Measurements from ENCODE around the gene TOX3.

Gene TOX3

DNA sequence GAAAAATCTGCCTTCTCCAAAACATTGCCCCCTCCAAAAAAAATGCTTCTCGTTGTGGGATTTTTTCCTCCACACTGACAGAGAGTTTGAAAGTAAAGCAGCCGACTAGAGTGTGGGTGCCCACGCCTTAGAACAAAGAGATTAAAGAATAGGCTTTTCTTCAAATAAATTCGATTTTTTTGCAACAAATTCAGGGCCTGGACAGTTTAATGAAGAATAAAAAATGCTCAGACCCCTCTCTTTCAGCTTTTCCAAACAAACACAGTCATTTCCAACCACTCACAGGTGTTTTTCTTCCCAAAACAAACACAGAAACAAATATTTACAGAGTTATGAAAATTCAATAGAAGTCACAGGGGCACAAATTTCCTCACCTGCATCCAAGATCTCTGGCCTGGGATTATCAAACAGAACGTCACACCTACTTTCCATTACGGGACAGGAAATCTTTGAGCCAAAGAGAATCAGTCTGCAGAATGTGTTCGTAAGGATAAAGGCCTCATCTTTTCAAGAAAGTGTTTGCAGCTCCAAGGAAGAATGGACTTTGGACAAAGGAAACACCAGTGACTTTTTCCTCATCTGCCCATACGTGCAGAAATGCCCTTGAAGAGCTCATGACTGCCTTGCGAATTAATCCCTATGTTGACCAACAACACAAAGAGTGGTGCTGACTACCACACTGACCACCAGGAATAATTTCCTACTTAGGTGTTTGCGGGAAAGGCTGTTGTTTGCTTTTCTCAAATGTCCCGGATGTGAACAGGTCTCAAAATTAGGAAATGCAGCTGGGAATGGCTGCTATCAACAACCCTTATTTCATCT lies 31.3 kb upstream of the TOX3 start:
- no peak for ATAC-seq

DNA sequence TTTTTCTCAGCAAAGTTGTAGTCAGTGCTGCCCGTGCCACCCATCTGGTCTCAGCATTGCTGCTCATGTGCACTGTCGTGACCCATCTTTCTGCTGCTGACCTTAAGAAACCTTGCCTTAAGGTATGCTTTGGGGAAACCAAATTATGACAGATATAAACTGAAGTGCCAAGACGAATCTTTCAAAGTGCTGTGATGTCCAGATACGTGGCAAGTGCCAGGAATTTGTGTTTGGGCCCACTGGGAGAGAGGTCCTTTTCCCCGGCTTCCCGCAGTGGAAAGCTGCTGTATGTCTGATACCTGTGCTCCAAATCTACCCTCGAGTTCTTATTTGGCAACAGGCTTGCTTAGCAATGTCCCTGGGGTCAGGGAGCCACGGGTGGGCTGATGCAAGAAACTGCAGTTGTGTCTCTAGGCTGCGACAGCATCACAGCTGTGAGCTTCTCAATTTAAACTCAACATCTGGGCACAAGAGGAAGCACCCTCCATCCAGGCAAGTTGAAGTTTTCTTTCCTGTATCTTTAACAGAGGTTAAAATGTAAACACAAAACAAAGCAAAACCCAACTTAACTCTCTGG lies 30.3 kb upstream of the TOX3 start:
- no peak for ATAC-seq
- TF ChIP-seq TCF4 (CRISPR knock-in tag; IDR thresholded peaks at IDR 0.05; ENCODE audit: borderline replicate concordance) (no peak), SNAI2 (CRISPR knock-in tag; IDR thresholded peaks at IDR 0.05) (no peak), ZC3H10 (CRISPR knock-in tag; IDR thresholded peaks at IDR 0.05) (no peak), CSRNP3 (CRISPR knock-in tag; IDR thresholded peaks at IDR 0.05) (no peak), ZNF8 (CRISPR knock-in tag; IDR thresholded peaks at IDR 0.05) (no peak), ESRRG (CRISPR knock-in tag; IDR thresholded peaks at IDR 0.05) (no peak), RARB (CRISPR knock-in tag; IDR thresholded peaks at IDR 0.05) (no peak), ZNF70 (CRISPR knock-in tag; IDR thresholded peaks at IDR 0.05) (no peak), ZFP30 (CRISPR knock-in tag; IDR thresholded peaks at IDR 0.05) (no peak), BACH2 (CRISPR knock-in tag; IDR thresholded peaks at IDR 0.05; ENCODE audit: borderline replicate concordance) (no peak), ZFP3 (CRISPR knock-in tag; IDR thresholded peaks at IDR 0.05) (no peak), OSR1 (CRISPR knock-in tag; IDR thresholded peaks at IDR 0.05) (no peak), CSDC2 (CRISPR knock-in tag; IDR thresholded peaks at IDR 0.05) (no peak), ZNF565 (CRISPR knock-in tag; conservative IDR thresholded peaks at IDR 0.05; ENCODE audit: low read depth) (no peak), TOX (CRISPR knock-in tag; IDR thresholded peaks at IDR 0.05; ENCODE audit: borderline replicate concordance) (no peak), ISL1 (CRISPR knock-in tag; IDR thresholded peaks at IDR 0.05) (no peak), GLIS3 (CRISPR knock-in tag; IDR thresholded peaks at IDR 0.05) (no peak), TSHZ2 (CRISPR knock-in tag; IDR thresholded peaks at IDR 0.05) (no peak)
- TF ChIP-seq, protein P1, sequence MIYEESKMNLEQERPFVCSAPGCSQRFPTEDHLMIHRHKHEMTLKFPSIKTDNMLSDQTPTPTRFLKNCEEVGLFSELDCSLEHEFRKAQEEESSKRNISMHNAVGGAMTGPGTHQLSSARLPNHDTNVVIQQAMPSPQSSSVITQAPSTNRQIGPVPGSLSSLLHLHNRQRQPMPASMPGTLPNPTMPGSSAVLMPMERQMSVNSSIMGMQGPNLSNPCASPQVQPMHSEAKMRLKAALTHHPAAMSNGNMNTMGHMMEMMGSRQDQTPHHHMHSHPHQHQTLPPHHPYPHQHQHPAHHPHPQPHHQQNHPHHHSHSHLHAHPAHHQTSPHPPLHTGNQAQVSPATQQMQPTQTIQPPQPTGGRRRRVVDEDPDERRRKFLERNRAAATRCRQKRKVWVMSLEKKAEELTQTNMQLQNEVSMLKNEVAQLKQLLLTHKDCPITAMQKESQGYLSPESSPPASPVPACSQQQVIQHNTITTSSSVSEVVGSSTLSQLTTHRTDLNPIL (CRISPR knock-in tag; IDR thresholded peaks at IDR 0.05; ENCODE audit: low read depth) = no peak
- TF ChIP-seq, protein P2, sequence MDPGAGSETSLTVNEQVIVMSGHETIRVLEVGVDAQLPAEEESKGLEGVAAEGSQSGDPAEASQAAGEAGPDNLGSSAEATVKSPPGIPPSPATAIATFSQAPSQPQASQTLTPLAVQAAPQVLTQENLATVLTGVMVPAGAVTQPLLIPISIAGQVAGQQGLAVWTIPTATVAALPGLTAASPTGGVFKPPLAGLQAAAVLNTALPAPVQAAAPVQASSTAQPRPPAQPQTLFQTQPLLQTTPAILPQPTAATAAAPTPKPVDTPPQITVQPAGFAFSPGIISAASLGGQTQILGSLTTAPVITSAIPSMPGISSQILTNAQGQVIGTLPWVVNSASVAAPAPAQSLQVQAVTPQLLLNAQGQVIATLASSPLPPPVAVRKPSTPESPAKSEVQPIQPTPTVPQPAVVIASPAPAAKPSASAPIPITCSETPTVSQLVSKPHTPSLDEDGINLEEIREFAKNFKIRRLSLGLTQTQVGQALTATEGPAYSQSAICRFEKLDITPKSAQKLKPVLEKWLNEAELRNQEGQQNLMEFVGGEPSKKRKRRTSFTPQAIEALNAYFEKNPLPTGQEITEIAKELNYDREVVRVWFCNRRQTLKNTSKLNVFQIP (CRISPR knock-in tag; IDR thresholded peaks at IDR 0.05; ENCODE audit: borderline replicate concordance, low read depth) = no peak

More for the DNA sequence above, 31.3 kb upstream of the TOX3 start:
- TF ChIP-seq CSRNP3 (CRISPR knock-in tag; IDR thresholded peaks at IDR 0.05) = no peak
- TF ChIP-seq ARNTL (CRISPR knock-in tag; IDR thresholded peaks at IDR 0.05; ENCODE audit: borderline replicate concordance, low read depth) = no peak
- TF ChIP-seq RARB (CRISPR knock-in tag; IDR thresholded peaks at IDR 0.05) = no peak
- TF ChIP-seq ESRRG (CRISPR knock-in tag; IDR thresholded peaks at IDR 0.05) = no peak
- TF ChIP-seq ZNF565 (CRISPR knock-in tag; conservative IDR thresholded peaks at IDR 0.05; ENCODE audit: low read depth) = no peak
